ENCODE data around the gene UPF2.

The UPF2 gene

DNA sequence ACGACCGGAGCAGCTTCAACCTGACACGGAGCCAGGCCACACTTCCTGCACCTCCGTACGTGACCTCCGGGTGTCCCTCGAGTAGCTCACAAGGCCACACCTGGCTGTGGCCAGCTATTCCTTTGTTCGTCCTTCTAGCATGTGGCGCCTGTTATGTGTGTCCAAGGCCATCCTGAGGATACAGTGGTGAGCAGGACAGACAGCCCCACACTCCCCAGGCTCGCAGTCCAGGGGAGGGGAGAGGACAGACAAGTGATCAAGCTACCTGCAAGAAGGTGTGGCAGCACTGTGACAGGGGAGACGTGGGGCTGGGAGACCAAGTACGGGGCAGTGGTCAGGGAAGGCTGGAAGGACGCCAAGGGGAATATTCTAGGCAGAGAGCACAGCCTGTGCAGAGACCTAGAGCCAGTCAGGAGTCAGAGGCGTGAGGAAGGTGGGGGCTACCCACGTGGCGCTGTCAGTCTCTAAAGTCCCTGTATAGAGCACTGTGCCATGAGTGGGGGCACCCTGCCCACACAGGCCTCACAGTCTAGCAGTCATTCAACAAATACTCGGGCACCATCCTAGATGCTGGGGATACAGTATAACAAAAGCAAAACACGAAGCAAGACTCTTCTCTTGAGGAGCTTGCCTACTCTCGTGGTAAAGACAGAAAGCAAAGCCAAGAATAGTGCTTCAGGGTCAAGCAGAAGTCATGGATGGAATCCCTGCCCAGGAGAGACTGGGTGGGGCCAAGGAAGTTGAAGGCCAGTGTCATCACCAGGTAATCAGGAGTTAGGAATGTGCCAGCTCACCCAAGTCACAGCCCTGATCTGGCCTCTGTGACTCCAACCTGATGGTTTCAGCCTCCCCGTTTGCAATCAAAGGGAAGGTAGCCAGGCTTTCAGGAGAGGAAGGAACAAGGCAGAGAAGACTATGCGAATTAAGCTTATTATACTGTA, 160.9 kb downstream of the UPF2 start:
- DNase-seq = no peak

DNA sequence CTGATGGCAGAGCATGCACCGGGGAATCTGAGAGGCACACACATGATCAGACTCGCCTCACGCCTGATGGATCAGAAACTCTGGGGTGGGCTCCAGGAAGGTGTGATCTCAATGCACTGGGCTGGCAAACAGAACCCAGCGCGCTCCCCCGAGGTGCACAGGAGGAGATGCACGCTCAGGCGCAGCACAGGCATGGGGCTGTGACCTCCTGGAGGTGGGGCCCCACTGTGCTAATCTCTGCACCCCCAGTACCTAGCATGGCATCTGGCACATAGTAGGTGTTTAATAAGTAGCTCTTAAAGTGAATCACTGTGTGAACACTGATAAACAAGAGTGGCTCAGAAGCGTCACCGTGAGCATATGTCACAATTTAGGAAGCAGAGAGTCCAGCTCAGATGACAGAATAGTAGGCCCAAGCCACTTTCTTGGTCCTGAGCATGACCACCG, 161.6 kb downstream of the UPF2 start:
- DNase-seq = no peak

DNA sequence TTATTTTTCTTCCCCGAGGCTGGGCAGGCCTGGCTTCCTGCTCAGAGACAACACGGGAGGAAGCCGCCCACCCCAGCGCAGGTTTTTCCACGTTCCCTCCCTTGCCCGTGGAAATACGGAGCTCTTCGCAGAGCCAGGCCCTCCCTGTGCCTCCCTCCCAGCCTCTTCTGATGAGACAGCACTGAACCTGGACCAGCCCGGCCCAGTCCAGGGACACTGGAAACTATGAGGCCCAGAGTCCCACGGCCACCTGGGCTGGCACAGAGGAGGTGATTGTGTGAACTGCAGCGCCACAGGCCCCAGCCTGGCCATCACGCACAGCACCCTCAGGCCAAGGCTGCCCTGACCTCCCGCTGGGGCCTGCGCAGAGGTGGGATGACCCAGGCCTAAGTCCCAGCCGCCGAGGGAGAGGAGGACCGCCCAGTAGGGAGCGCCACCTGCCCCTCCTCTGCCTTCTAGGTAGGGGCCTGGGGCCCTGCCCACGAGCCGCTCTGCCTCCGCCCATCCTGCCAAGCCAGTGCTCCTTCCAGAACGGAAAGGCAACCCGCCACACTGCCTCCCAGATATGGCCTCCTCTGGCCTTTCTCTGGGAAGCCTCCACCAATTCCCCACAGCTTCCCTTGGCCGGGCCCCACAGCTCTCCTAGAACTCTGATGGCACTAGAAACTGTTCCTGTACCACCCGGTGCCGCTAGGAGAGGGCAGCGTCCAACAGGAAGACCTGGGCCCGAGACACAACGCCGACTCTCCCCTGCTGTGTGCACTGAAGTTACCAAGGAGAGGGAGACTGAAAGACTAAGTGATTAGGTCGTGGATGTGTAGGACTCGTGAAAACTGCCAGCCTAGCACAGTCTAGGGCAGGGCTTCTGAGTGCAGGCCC, 162.2 kb downstream of the UPF2 start:
- no peak for DNase-seq

GRCh38 chr10:11879387-11880094, 163.1 kb downstream of the UPF2 start:
- no peak for DNase-seq

GRCh38 chr10:11878776-11879175, 163.8 kb downstream of the UPF2 start:
- DNase-seq = no peak

GRCh38 chr10:11877591-11877905, 165.1 kb downstream of the UPF2 start:
- DNase-seq = no peak

GRCh38 chr10:11876805-11877590, 165.6 kb downstream of the UPF2 start:
- no peak for DNase-seq

- no peak for DNase-seq
Observed at GRCh38 chr10:11876324-11876723, 166.3 kb downstream of the UPF2 start.

DNA sequence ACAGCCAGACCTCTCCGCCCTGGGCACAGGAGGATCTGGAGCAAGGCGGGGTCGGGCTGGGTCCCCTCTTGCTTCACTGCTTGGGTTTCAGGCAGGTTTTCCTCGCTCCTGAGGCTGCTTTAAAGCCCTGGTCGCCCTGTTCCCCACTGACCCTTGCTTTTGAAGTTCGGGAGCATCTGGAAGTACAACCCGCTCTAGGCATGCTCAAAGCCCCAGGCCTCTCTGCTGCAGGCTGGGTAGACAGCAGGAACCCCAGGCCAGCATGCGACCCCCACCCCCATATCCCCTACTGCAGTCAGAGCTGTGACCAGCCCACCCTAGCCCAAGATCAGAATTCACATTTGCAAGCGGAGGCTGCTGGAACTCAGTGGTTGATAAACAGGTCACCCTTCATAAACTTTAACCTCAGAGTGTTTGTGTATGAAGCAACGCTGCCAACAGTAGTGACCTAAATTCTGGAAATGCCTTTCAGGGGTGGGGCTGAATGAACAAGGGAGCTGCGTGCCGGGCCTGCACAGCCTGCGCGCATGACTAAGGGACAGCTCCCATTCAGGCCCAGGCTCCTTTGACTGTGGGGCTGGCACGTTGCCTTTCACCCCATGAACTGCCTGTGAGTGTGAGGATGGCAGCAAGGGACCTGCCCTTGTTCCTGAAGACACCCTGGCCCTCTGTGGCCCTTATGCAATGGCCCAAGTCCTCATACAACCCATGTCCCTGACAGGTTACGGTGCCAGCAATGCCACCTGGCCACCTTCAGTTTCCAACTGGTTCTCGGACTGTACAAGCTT, 166.9 kb downstream of the UPF2 start:
- no peak for DNase-seq

GRCh38 chr10:11874568-11875493, 167.8 kb downstream of the UPF2 start:
- no peak for DNase-seq

DNA sequence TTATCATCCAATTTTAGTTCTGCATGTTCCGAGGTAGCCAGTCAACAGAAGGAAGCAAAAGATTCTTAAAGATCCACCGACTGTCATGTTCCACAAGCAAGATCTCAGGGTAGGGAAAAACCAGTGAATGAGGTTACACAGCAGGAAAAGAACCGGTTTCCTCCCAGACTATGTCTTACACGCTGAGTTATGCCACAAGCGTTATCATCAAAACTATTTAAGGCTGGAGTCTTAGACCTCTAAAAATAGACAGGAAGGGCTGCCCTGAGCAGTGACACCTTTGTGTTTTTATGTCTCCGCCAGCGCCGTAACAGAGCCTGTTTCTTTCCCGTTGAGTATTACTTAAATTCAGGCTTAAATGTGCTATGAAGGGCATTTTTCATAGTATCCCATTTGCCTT, 171.1 kb downstream of the UPF2 start:
- DNase-seq = no peak

GRCh38 chr10:11870900-11871400, 171.7 kb downstream of the UPF2 start:
- no peak for DNase-seq

DNA sequence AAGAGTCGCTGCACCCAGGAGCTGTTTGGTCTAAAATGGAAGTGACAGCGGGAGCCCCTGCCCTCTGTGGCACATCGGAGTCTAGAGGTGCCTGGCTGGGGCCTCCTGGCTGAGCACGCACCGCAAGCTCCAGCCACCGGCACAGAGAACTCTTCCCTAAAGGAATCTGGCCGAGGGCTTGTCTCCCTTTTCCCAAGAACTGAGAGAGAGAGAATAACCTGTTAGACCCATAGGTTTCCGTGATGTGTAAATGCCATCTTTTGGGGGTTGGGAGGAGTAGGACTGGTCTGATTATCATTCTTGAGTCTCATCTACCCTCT, 172.2 kb downstream of the UPF2 start:
- DNase-seq = no peak

Measured in midbrain (tissue), 1 donor.